Uterus (tissue), 2 donors: Measurements from ENCODE around the gene MEIS3.

Experiments used
- POLR2A ChIP-seq, 2 donors: fragments of 450-650 bp; IDR thresholded peaks; one replicate each; pipeline ENCODE4 v1.6.1; 2016; ENCODE audit warnings: antibody characterized with exemption in 2 of 2, mild to moderate bottlenecking in 1 of 2, moderate library complexity in 1 of 2
- TF ChIP-seq, protein P1 (sequence below), 4 experiments: fragments of 200-600 bp in 2 of 4; fragments of 450-650 bp in 2 of 4; sonication (generic) in 2 of 4; IDR thresholded peaks; one replicate each; pipeline ENCODE4 v1.5.1; 2016 to 2019; ENCODE audit warnings: antibody characterized with exemption in 4 of 4, mild to moderate bottlenecking in 2 of 4, moderate library complexity in 1 of 4

DNA sequence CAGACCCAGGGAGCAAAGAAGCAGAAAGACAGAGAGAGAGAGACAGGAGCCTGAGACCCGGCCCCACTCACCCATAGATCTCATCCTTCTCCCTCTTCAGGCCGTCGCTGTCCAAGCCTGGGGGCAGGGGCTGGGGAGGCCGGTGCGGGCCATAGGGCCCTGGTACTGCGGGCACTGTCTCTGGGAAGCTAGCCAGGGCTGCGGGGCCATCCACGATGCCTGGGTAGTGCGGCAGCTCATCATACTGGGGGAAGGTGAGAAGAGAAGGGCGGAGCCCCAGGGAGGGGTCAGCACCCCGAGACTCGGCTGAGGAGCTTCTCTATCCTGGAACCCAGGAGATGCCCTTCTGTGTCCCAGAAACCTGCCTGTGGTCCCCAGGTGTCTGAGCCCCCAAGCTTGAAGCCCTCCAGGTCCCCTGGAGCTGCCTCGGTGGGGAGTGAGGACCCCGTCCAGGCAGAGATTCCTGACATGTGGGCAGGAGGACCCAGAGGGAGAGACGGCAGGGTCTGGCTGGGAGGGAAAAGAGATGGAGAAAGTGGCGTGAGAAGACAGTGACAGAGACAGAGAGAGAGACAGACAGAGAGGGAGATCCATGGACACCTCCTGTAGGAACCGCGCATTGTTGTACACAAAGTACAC, 2.1 kb downstream of the MEIS3 start:
- TF ChIP-seq, protein P1, sequence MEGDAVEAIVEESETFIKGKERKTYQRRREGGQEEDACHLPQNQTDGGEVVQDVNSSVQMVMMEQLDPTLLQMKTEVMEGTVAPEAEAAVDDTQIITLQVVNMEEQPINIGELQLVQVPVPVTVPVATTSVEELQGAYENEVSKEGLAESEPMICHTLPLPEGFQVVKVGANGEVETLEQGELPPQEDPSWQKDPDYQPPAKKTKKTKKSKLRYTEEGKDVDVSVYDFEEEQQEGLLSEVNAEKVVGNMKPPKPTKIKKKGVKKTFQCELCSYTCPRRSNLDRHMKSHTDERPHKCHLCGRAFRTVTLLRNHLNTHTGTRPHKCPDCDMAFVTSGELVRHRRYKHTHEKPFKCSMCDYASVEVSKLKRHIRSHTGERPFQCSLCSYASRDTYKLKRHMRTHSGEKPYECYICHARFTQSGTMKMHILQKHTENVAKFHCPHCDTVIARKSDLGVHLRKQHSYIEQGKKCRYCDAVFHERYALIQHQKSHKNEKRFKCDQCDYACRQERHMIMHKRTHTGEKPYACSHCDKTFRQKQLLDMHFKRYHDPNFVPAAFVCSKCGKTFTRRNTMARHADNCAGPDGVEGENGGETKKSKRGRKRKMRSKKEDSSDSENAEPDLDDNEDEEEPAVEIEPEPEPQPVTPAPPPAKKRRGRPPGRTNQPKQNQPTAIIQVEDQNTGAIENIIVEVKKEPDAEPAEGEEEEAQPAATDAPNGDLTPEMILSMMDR (IDR thresholded peaks at IDR 0.05): no peak
- TF ChIP-seq POLR2A (IDR thresholded peaks at IDR 0.05): no peak
